ENCODE measurements around the gene BNIP3.

- TF ChIP-seq CTCF (IDR thresholded peaks at IDR 0.05; ENCODE audit: low read depth, low read length) (no peak), EZH2phosphoT487 (IDR thresholded peaks at IDR 0.05; ENCODE audit: low read depth) (no peak)
These were observed 46.5 kb downstream of the BNIP3 start for GRCh38 chr10:131935260-131935659.

Data from OCI-LY3 (cell line).